H1 (cell line): ENCODE results near the gene ALOX15. TPM values are rescaled to one million over a fixed set of nuclear protein-coding genes. Genes with fewer than 3 reads are reported as not detected.

ENCODE experiments used
- CTCF ChIA-PET: fragments of 300-600 bp; sonication (Branson Sonifier 250); formaldehyde crosslinking; loops from one replicate; lab custom pipeline; 2021; ENCODE audit not compliant: partially characterized antibody; lab: Charles Lee
- POLR2A ChIA-PET: fragments of 300-600 bp; sonication (Branson Sonifier 250); formaldehyde crosslinking; loops from one replicate; lab custom pipeline; 2021; ENCODE audit warnings: inconsistent platforms; ENCODE audit not compliant: partially characterized antibody; lab: Charles Lee
- DNase-seq, 2 experiments: peaks; one replicate each; pipeline versions ENCODE4 v3.0.0 to v3.0.0-alpha.2; 2010 to 2022; ENCODE audit warnings: low spot score in 2 of 2, low read depth in 1 of 2, mixed read lengths in 1 of 2
- FAIRE-seq: peaks from 2 replicates; lab custom pipeline; 2011; peaks lifted over from hg19 to GRCh38; lab: Jason Lieb, UNC
- H2AFZ ChIP-seq: 2 replicates; pipeline ENCODE4 v1.8.1; 2012; ENCODE audit warnings: low read length, inconsistent platforms
- H2AK5ac ChIP-seq: 2 replicates; pipeline ENCODE4 v1.6.1; 2013; ENCODE audit warnings: low read depth, low read length
- H2BK120ac ChIP-seq: replicated peaks from 2 replicates; pipeline ENCODE3; 2013; ENCODE audit warnings: low read depth, low read length, inconsistent platforms
- H2BK12ac ChIP-seq: 2 replicates; pipeline ENCODE4 v1.6.1; 2013; ENCODE audit warnings: low read depth, low read length
- H2BK15ac ChIP-seq: 2 replicates; pipeline ENCODE4 v1.6.1; 2013; ENCODE audit warnings: low read length
- H2BK20ac ChIP-seq: 2 replicates; pipeline ENCODE4 v1.6.1; 2013; ENCODE audit warnings: low read length
- H2BK5ac ChIP-seq: 2 replicates; pipeline ENCODE4 v1.6.1; 2013; ENCODE audit warnings: low read depth, low read length
- H3K14ac ChIP-seq: 2 replicates; pipeline ENCODE4 v1.6.1; 2013; ENCODE audit warnings: inconsistent platforms; ENCODE audit not compliant: insufficient read length
- H3K18ac ChIP-seq: 2 replicates; pipeline ENCODE4 v1.6.1; 2013; ENCODE audit warnings: low read length; ENCODE audit errors: extremely low read depth
- H3K23ac ChIP-seq: 2 replicates; pipeline ENCODE4 v1.6.1; 2013; ENCODE audit warnings: inconsistent platforms; ENCODE audit not compliant: insufficient read length
- H3K23me2 ChIP-seq: 2 replicates; pipeline ENCODE4 v1.6.1; 2013; ENCODE audit warnings: low read depth, low read length
- H3K27ac ChIP-seq: 2 replicates; pipeline ENCODE4 v1.6.1; 2011; ENCODE audit warnings: low read depth, low read length, inconsistent platforms
- H3K27me3 ChIP-seq, 4 experiments: replicated peaks in 1 of 4; 1 replicate in 1 of 4; 2 replicates in 3 of 4; pipeline versions ENCODE4 v1.6.1 to v1.8.1; 2011 to 2013; ENCODE audit warnings: low read length in 3 of 4, mild to moderate bottlenecking in 3 of 4, inconsistent platforms in 2 of 4, mixed read lengths in 2 of 4, moderate library complexity in 1 of 4; ENCODE audit not compliant: control insufficient read depth in 3 of 4, insufficient read depth in 3 of 4; ENCODE audit errors: extremely low read depth in 1 of 4
- H3K36me3 ChIP-seq, 4 experiments: 2 replicates each; pipeline versions ENCODE4 v1.6.1 to v1.8.1; 2011 to 2013; ENCODE audit warnings: mild to moderate bottlenecking in 4 of 4, low read length in 3 of 4, moderate library complexity in 2 of 4, control low read depth in 1 of 4, inconsistent platforms in 1 of 4; ENCODE audit not compliant: insufficient read depth in 4 of 4, control insufficient read depth in 2 of 4
- H3K4ac ChIP-seq: replicated peaks from 2 replicates; pipeline ENCODE3; 2013; ENCODE audit warnings: low read length, low read depth, mixed read lengths, inconsistent platforms; ENCODE audit not compliant: insufficient read length
- H3K4me1 ChIP-seq, 4 experiments: replicated peaks in 1 of 4; 1 replicate in 1 of 4; 2 replicates in 3 of 4; pipeline versions ENCODE4 v1.6.1 to v1.8.1; 2011 to 2013; ENCODE audit warnings: low read length in 3 of 4, inconsistent platforms in 2 of 4, mixed read lengths in 1 of 4; ENCODE audit not compliant: insufficient read depth in 4 of 4, control insufficient read depth in 3 of 4
- H3K4me2 ChIP-seq, 2 experiments: 2 replicates each; pipeline versions ENCODE4 v1.6.1 to v1.8.1; 2011 to 2013; ENCODE audit warnings: low read depth in 2 of 2, low read length in 2 of 2, control low read depth in 1 of 2, inconsistent platforms in 1 of 2, mild to moderate bottlenecking in 1 of 2; ENCODE audit not compliant: insufficient read depth in 1 of 2
- H3K4me3 ChIP-seq, 4 experiments: fragments of 200-600, 300-600 bp in 1 of 4; sonication (generic), shearing (Covaris generic), sonication (Bioruptor Twin) in 1 of 4; 2 replicates each; pipeline versions ENCODE4 v1.5.1 to v1.8.1; 2011 to 2016; ENCODE audit warnings: low read length in 4 of 4, low read depth in 3 of 4, control low read depth in 2 of 4, inconsistent platforms in 2 of 4, mild to moderate bottlenecking in 2 of 4, mixed read lengths in 1 of 4, moderate library complexity in 1 of 4; ENCODE audit not compliant: insufficient read depth in 2 of 4; ENCODE audit errors: extremely low read depth in 1 of 4
- H3K56ac ChIP-seq: replicated peaks from 2 replicates; pipeline ENCODE3; 2013; ENCODE audit warnings: low read depth, mild to moderate bottlenecking, mixed read lengths, low read length, inconsistent platforms; ENCODE audit not compliant: insufficient read length
- H3K79me1 ChIP-seq: 2 replicates; pipeline ENCODE4 v1.6.1; 2013; ENCODE audit warnings: low read depth, low read length, control low read depth
- H3K79me2 ChIP-seq, 2 experiments: 2 replicates each; pipeline versions ENCODE4 v1.6.1 to v1.8.1; 2012 to 2013; ENCODE audit warnings: low read length in 2 of 2, mild to moderate bottlenecking in 2 of 2, inconsistent platforms in 1 of 2; ENCODE audit not compliant: insufficient read depth in 2 of 2, control insufficient read depth in 1 of 2
- H3K9ac ChIP-seq, 4 experiments: replicated peaks in 1 of 4; 1 replicate in 1 of 4; 2 replicates in 3 of 4; pipeline versions ENCODE4 v1.6.1 to v1.8.1; 2011 to 2013; ENCODE audit warnings: low read depth in 3 of 4, low read length in 3 of 4, control low read depth in 2 of 4, mild to moderate bottlenecking in 2 of 4, moderate library complexity in 2 of 4, inconsistent platforms in 1 of 4; ENCODE audit errors: extremely low read depth in 1 of 4
- H3K9me3 ChIP-seq, 2 experiments: 2 replicates each; pipeline versions ENCODE4 v1.6.1 to v1.8.1; 2012 to 2013; ENCODE audit warnings: mild to moderate bottlenecking in 2 of 2, moderate library complexity in 2 of 2, control low read depth in 1 of 2, inconsistent platforms in 1 of 2, low read depth in 1 of 2, low read length in 1 of 2, mixed read lengths in 1 of 2; ENCODE audit not compliant: insufficient read depth in 2 of 2
- H4K20me1 ChIP-seq, 2 experiments: replicated peaks in 1 of 2; 2 replicates each; pipeline versions ENCODE3 to v1.8.1; 2011 to 2013; ENCODE audit warnings: inconsistent platforms in 2 of 2, low read length in 2 of 2, mild to moderate bottlenecking in 1 of 2; ENCODE audit not compliant: insufficient read depth in 2 of 2, control insufficient read depth in 1 of 2
- H4K5ac ChIP-seq: 2 replicates; pipeline ENCODE4 v1.6.1; 2013; ENCODE audit warnings: low read length, low read depth, mixed read lengths, inconsistent platforms; ENCODE audit not compliant: insufficient read length
- H4K8ac ChIP-seq: 2 replicates; pipeline ENCODE4 v1.8.0; 2013; ENCODE audit warnings: mild to moderate bottlenecking, moderate library complexity, low read length, inconsistent platforms; ENCODE audit not compliant: insufficient read depth; ENCODE audit errors: extremely low read depth
- H4K91ac ChIP-seq: replicated peaks from 2 replicates; pipeline ENCODE3; 2013; ENCODE audit warnings: low read length, mixed read lengths, inconsistent platforms; ENCODE audit not compliant: insufficient read length
- ATF2 ChIP-seq: IDR thresholded peaks from 2 replicates; pipeline ENCODE4 v1.6.1; 2012; ENCODE audit warnings: low read length, inconsistent platforms
- BRCA1 ChIP-seq: IDR thresholded peaks from 2 replicates; pipeline ENCODE4 v1.6.1; 2012; ENCODE audit warnings: low read depth, low read length, improper control_type of control experiment
- CTCF ChIP-seq, 3 experiments: IDR thresholded peaks; 1 replicate in 2 of 3; 2 replicates in 1 of 3; pipeline versions ENCODE4 v1.5.1 to v1.6.1; 2011; ENCODE audit warnings: low read length in 3 of 3, mild to moderate bottlenecking in 3 of 3, inconsistent platforms in 2 of 3, low read depth in 1 of 3, moderate library complexity in 1 of 3; ENCODE audit not compliant: insufficient read depth in 1 of 3; ENCODE audit errors: control extremely low read depth in 1 of 3
- EP300 ChIP-seq, 2 experiments: IDR thresholded peaks; 1 replicate in 1 of 2; 2 replicates in 1 of 2; pipeline ENCODE4 v1.6.1; 2011 to 2012; ENCODE audit warnings: low read depth in 2 of 2, low read length in 2 of 2, mild to moderate bottlenecking in 2 of 2, borderline replicate concordance in 1 of 2, inconsistent platforms in 1 of 2, moderate library complexity in 1 of 2
- KDM1A ChIP-seq: fragments of 200-600, 300-600 bp; sonication (generic); IDR thresholded peaks from 2 replicates; pipeline ENCODE4 v1.7.1; 2016; ENCODE audit warnings: mild to moderate bottlenecking, low read length, borderline replicate concordance
- MAX ChIP-seq: IDR thresholded peaks from 2 replicates; pipeline ENCODE4 v1.6.1; 2012; ENCODE audit warnings: inconsistent platforms
- POU5F1 ChIP-seq: IDR thresholded peaks from 2 replicates; pipeline ENCODE4 v1.6.1; 2011; ENCODE audit warnings: low read depth, mild to moderate bottlenecking, low read length, moderate library complexity
- WGBS, 2 experiments: shearing (Covaris generic) in 1 of 2; methylation state at CpG; one replicate each; pipeline versions ENCODE4 v1.1.6 to v1.1.7; 2013 to 2015; ENCODE audit warnings: low lambda C conversion rate in 2 of 2, mixed read lengths in 2 of 2, inconsistent platforms in 1 of 2, low coverage in 1 of 2, missing lambda C conversion rate in 1 of 2; ENCODE audit not compliant: insufficient replicate concordance in 2 of 2, insufficient coverage in 1 of 2, insufficient read length in 1 of 2; ENCODE audit errors: extremely low coverage in 1 of 2, missing lambda C conversion rate in 1 of 2; 5-methylcytosine and 5-hydroxymethylcytosine counted together
- polyA plus RNA-seq, 7 experiments: library from polyadenylated mRNA; depleted of rRNA in 3 of 7; stranded (reverse) in 5 of 7; unstranded in 2 of 7; fragments of >200 nt in 5 of 7; fragments of 200-250 nt in 2 of 7; gene quantifications; 1 replicate in 5 of 7; 2 replicates in 1 of 7; 4 replicates in 1 of 7; pipeline versions ENCODE4 v1.2.1 to v1.2.3, GENCODE V29; 2011 to 2013; ENCODE audit warnings: missing spikeins in 2 of 7, mixed read lengths in 2 of 7
- total RNA-seq: library from RNA; stranded (reverse); fragmentation: NEBNext Ultra II Directional; extraction: Animal tissue kit (Norgen Biotek cat#: 25700); gene quantifications from 2 replicates; pipeline ENCODE4 v1.2.1, GENCODE V29; 2021

The ALOX15 gene
- total and polyA plus RNA-seq, 2 of the 8 experiments (the other 6 are each of a cell fraction or from before 2014, with no cell fraction given): 1.5 to 1.7 TPM

GRCh38 chr17:4625181-4625617 lies 16.3 kb downstream of the ALOX15 start:
- no peak overlapping the region for H2BK15ac ChIP-seq
- no peak overlapping the region for H4K8ac ChIP-seq
- no peak overlapping the region for H2AK5ac ChIP-seq
- H3K56ac ChIP-seq: no peak overlapping the region
- H3K18ac ChIP-seq: no peak overlapping the region
- H4K5ac ChIP-seq: no peak overlapping the region
- H3K23me2 ChIP-seq: no peaks in the 10 kb centered on the region; the same call in 1 of the 2 replicates
- ChIA-PET POLR2A (interaction anchor here (1.0 to 1.9 kb wide), 4 partner anchors 10 to 70 kb away, joined by 3 to 10 read pairs (median 4); partner anchors contain the start of gene MYBBP1A), CTCF (interaction anchor here (0.6 to 7.2 kb wide), 31 partner anchors 10 to 409 kb away, joined by 3 to 170 read pairs (median 4); partner anchors contain the start of genes GGT6 and SMTNL2)
- FAIRE-seq (no peak), DNase-seq (no peak)
- WGBS, 2 experiments: 89% methylated on average over 12 of the region's 12 CpGs; no CpG with 5 or more reads in 1 of the 2 experiments
- H3K79me1 ChIP-seq: no peaks in the 10 kb centered on the region
- no peaks in the 10 kb centered on the region for H3K36me3 ChIP-seq
- no peak overlapping the region for H2BK5ac ChIP-seq
- no peak overlapping the region for H2BK20ac ChIP-seq
- H2AFZ ChIP-seq: no peak overlapping the region
- no peak overlapping the region for H3K4ac ChIP-seq
- no peaks in the 10 kb centered on the region; a peak in 1 of 7 replicates for H3K4me1 ChIP-seq
- H3K79me2 ChIP-seq: no peaks in the 10 kb centered on the region
- no peaks in the 10 kb centered on the region for H3K9me3 ChIP-seq
- H3K27me3 ChIP-seq: 0 out of 7 replicates have a peak, but pooled peaks cover 0 to 2% (median 0%) of the 10 kb centered on the region in 4 experiments
- H2BK12ac ChIP-seq: no peak overlapping the region
- H3K14ac ChIP-seq: no peak overlapping the region
- H3K4me3 ChIP-seq: no peak overlapping the region
- H3K23ac ChIP-seq: no peak overlapping the region
- H3K4me2 ChIP-seq: no peak overlapping the region
- H2BK120ac ChIP-seq: no peak overlapping the region
- no peak overlapping the region for H3K27ac ChIP-seq
- TF ChIP-seq MAX (no peak), POU5F1 (no peak), CTCF (IDR thresholded peaks at IDR 0.05; ENCODE audit: control extremely low read depth in 1 of 3, insufficient read depth in 1 of 3, low read depth in 1 of 3, low read length in 3 of 3) (no peak), KDM1A (no peak), ATF2 (no peak), EP300 (IDR thresholded peaks at IDR 0.05; ENCODE audit: borderline replicate concordance in 1 of 2, low read depth in 2 of 2, low read length in 2 of 2) (no peak), BRCA1 (no peak)
- no peaks in the 10 kb centered on the region for H4K20me1 ChIP-seq
- H4K91ac ChIP-seq: no peak overlapping the region
- H3K9ac ChIP-seq: no peak overlapping the region
